GM18861 (cell line): ENCODE data around the gene MTA3.
"Not testable (repeated sequence)": the region's sequence is repeated elsewhere in the genome, so short reads cannot be mapped to it uniquely, and the experiment has no call there.

Experiments used
- ATAC-seq: cut with Tn5 transposase; IDR thresholded peaks from one replicate; pipeline ENCODE4 v1.9.1; 2021; ENCODE audit not compliant: unreplicated experiment

Gene MTA3

GRCh38 chr2:42566837-42567321 lies 1.6 kb upstream of the MTA3 start:
- ATAC-seq, result peak; percentile 57

GRCh38 chr2:42567364-42567763 lies 1.1 kb upstream of the MTA3 start:
- ATAC-seq, result no peak

- ATAC-seq, result peak; percentile 66
These were observed 529 bp upstream of the MTA3 start for GRCh38 chr2:42567806-42568400.

- ATAC-seq, result no peak
These were observed 782 bp downstream of the MTA3 start for GRCh38 chr2:42569116-42569711.

GRCh38 chr2:42569883-42570282 lies 1.5 kb downstream of the MTA3 start:
- no peak for ATAC-seq

- ATAC-seq, result no peak
These were observed 4.1 kb downstream of the MTA3 start for GRCh38 chr2:42572297-42573081.

- ATAC-seq, result no peak
These were observed 4.8 kb downstream of the MTA3 start for GRCh38 chr2:42573256-42573655.

GRCh38 chr2:42575458-42576064 lies 7.1 kb downstream of the MTA3 start:
- no peak for ATAC-seq

- ATAC-seq, result no peak
These were observed 10.2 kb downstream of the MTA3 start for GRCh38 chr2:42578621-42579020.

- no peak for ATAC-seq
These were observed 12.8 kb downstream of the MTA3 start for GRCh38 chr2:42581257-42581656.

GRCh38 chr2:42584628-42585027 lies 16.2 kb downstream of the MTA3 start:
- ATAC-seq, result not testable (repeated sequence)

- no peak for ATAC-seq
These were observed 17.3 kb downstream of the MTA3 start for GRCh38 chr2:42585779-42586178.

- ATAC-seq, result no peak
These were observed 19.2 kb downstream of the MTA3 start for GRCh38 chr2:42587526-42588117.

GRCh38 chr2:42588121-42588520 lies 19.7 kb downstream of the MTA3 start:
- ATAC-seq, result no peak

- no peak for ATAC-seq
These were observed 21.7 kb downstream of the MTA3 start for GRCh38 chr2:42590176-42590575.

- ATAC-seq, result no peak
These were observed 24.9 kb downstream of the MTA3 start for GRCh38 chr2:42593282-42593681.

GRCh38 chr2:42598656-42599055 lies 30.2 kb downstream of the MTA3 start:
- ATAC-seq, result no peak

- ATAC-seq, result no peak
These were observed 32.6 kb downstream of the MTA3 start for GRCh38 chr2:42601076-42601475.

GRCh38 chr2:42602218-42602875 lies 33.9 kb downstream of the MTA3 start:
- no peak for ATAC-seq

- no peak for ATAC-seq
These were observed 34.4 kb downstream of the MTA3 start for GRCh38 chr2:42602876-42603219.

GRCh38 chr2:42604341-42604867 lies 36.0 kb downstream of the MTA3 start:
- not testable (repeated sequence) for ATAC-seq
